Measurements from ENCODE around the gene ZNF569.
"Not testable (repeated sequence)": the region's sequence is repeated elsewhere in the genome, so short reads cannot be mapped to it uniquely, and the experiment has no call there.

ZNF569 gene

DNA sequence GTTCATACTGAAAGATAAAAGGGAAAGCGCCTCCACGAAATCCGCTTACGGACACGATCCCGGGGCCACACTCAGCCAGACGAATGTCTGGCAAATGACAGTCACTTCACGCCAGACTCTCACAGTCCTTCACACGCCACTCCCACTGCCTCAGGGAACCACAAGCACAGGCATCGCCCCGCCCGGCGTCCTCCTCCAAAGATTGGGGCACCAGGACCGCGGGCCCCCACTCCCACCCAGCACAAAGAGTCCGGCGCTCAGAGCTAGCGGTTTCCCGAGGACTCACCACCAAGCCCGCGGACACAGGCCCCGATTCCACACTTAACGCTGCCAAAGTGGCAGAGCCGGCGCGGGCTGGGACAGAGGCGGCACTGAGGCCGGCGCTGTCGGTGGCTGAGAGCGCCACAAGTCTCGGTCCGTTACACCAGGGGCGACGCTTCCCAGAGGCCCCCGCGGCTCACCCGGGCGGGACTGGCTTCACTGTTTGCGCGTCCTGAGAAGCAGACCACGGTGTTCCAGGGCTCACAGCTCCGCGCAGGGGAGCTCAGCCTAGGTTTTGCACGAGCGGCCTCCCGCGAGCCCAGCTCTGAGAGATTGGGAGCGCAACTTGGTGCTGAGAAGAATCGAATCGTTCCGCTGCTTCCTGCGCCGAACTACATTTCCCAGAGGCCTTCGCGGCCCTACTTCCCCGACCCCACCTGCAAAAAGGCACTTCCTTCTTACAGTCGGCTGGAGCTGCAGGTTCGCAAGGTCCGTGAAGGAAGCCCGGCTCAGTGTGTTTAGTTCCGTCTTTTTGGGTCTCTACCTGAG, at the start of gene ZNF569:
ZNF569 (minus strand) TSS at position 647 of the 810 bp plus-strand sequence. CDS start 22,523 bp downstream, outside the sequence.
- DNase-seq: peak; percentile 83

DNA sequence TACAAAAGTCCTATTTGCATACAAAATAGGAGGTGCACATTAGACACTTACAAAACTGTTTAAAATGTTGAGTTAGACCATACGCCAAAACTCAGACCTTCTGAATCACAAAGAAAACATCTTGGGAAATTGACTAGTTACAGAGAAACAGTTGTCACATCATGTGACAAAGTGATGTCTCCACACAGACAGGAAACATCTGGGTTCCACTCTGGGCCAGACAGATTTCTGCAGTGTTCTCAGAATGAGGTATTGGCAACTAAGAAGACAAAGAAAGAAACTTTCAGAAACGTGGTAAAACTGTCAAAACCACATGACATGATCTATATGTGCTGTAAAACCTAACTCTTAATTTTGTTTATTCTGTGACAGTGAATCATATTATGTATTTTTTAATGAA, 46.2 kb upstream of the ZNF569 start:
- no peak for DNase-seq

- no peak for DNase-seq
Observed at GRCh38 chr19:37511821-37512220, 44.6 kb upstream of the ZNF569 start.

- no peak for DNase-seq
Observed at GRCh38 chr19:37511186-37511585, 43.9 kb upstream of the ZNF569 start.

DNA sequence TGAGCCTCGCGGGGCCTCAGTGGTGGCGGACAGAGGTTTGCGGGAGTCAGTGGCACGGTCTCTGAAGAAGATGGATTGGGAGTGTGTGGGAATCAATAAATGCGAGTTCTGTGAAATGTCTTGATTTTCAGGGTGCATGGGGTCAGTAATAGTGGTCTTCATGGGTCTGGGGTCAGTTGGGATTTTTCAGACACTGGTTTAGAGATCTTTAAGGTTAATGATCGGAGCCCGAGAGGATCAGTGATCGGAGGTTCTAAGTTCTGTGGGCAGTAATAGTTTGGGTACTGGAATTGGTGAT, 39.9 kb upstream of the ZNF569 start:
- no peak for DNase-seq

- DNase-seq: peak; percentile 72
Observed at GRCh38 chr19:37506387-37507166, 39.3 kb upstream of the ZNF569 start, which contains the start of gene ZNF793. Gene ZNF793, plus strand, starts transcription at chr19:37506939. Its CDS starts 16,501 bp downstream, at chr19:37523440.

GRCh38 chr19:37505958-37506386, 38.7 kb upstream of the ZNF569 start:
- no peak for DNase-seq

GRCh38 chr19:37492213-37492612, 25.0 kb upstream of the ZNF569 start:
- no peak for DNase-seq

DNA sequence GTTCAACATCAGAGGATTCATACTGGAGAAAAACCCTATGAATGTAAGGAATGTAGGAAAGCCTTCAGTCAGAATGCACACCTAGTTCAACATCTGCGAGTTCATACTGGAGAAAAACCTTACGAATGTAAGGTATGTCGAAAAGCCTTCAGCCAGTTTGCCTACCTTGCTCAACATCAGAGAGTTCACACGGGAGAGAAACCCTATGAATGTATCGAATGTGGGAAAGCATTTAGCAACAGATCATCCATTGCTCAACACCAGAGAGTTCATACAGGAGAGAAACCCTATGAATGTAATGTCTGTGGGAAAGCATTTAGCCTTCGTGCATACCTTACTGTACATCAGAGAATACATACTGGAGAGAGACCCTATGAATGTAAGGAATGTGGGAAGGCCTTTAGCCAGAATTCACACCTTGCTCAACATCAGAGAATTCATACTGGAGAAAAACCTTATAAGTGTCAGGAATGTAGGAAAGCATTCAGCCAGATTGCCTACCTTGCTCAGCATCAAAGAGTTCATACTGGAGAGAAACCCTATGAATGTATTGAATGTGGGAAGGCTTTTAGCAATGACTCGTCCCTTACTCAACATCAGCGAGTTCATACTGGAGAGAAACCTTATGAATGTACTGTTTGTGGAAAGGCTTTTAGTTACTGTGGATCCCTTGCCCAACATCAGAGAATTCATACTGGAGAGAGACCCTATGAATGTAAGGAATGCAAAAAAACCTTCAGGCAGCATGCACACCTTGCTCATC, 17.3 kb upstream of the ZNF569 start:
- DNase-seq: no peak

DNA sequence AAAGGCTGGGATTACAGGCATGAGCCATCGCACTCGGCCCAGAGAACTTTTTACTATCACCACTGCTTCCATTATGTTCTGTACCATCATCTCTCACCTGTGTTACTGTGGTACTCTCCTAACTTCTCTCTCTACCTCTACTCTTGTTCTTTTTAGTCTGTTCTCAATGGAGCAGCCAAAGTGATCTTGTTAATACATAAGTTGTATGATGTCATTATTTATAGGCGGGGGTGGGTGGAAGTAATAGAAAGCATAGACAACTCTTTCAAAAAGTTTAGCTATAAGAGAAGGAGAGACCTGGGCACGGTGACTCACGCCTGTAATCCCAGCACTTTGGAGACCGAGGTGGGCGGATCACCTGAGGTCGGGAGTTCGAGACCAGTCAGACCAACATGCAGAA, 4.9 kb upstream of the ZNF569 start:
- DNase-seq: no peak

DNA sequence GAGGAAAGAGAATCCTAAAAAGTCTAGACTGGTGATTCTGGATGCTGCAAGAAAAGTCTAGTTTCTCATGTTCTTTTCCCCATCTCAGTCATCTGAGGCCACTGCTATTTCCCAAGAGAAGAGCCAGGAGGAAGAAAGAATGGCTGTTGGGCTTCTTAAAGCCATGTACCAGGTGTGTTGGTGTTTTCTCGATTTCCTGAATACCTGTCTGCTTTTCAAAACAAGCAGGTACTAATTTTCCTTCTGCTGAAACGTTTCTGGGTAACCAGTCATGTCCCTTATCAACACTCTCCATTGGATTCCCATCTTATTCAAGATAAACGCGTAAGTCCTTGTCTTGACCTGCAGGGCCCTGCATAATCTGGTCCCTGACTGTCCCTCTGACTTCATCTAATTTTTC, 3.0 kb upstream of the ZNF569 start:
- no peak for DNase-seq

DNA sequence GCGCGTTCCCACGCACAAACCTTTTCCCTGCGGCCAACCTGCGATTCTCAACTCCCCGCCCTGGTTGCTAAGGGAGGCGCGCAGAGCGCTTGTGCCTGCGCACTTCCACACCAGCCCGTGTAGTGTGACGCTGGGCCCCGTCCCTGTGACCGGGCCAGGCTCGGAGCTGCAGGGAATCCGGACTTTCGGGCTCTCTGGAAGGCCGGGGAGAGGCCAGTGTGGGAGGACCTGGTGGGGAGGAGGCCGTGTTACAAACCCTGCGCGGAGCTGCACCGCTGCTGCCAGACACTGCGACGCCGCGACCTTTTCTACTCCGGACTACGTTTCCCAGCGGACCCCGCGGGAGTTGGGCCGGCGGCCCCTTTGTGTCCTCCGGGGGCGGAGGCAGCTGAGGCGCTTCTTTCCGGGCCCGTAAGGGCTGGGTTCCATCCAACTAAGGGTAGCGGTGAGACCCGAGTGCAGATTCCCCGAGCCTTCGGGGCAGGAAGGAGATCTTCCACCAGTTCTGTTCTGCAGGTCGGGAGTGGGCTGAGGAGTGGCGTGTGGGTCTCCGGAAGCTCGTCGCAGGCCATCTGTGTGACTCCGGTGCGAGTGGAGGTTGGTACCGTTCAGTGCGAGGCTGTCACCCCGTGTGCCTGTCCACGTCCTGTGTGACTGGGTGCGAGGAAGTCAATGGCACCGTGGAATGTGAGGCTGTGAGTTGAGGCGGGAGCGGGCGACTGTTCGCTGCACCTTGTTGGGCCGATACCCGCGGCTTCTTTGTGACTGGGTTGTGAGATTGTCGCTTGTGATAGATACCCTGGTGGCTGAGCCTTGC, 1.9 kb upstream of the ZNF569 start, which contains the start of gene ZNF570:
ZNF570 (plus strand) TSS at position 396 of the 817 bp plus-strand sequence. CDS start 999 bp downstream, outside the sequence.
- peak; percentile 80 for DNase-seq

DNA sequence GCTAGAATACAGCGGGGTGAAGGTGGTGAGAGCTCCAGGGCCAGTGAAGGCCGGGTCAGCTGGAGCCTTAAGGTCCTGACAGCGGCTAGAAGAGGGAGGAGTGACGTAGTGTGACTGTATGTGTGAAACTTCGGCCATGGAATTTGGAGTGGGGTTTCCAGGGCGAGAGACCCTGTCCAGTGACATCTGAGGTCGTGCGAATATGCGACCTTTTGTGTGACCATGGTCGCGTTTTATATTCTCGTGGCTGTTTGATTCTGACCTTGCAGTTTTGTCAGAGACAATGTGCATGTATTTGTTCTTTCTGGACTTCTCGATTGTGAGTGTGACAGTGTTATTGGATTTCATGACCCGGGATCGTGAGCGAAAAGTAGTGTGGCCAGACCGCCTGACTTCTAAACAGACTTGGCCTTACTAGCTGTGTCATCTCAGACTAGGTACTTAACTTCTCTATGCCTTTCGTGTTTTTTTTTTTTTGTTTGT, 405 bp upstream of the ZNF569 start:
- no peak for DNase-seq

- DNase-seq: no peak
Observed at GRCh38 chr19:37466277-37466797, 907 bp downstream of the ZNF569 start.

DNA sequence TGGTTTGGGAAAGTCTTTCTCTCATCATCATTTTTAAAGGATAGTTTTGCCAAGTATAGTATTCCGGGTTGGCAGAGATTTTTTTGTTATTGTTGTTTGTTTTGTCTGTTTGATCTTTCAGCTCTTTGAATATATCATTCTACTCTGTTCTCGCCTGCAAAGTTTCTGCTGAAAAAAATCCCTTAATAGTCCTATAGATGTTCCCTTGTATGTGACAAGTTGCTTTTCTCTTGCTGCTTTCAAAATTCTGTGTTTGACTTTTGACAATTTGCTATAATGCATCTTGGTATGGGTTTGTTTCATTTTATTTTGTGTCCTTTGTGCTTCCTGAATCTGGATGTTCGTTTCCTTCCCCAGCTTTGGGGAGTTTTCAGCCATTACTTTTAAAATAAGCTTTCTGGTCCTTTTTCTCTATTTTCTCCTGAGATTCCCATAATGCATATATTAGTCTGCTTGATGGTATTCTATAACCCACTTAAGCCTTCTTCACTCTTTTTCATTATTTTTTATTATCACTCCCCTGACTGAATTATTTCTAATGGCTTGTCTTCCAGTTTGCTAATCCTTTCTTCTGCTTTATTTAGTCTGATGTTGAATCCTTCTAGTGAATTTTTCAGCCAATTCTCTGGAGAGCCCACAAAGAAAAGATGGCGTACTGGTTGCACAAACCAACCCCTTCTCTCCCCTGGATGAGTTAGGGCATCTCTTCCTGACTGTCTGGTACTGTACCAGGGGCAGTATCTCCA, 14.6 kb downstream of the ZNF569 start:
- no peak for DNase-seq

- DNase-seq: no peak
Observed at GRCh38 chr19:37413313-37414084, 53.7 kb downstream of the ZNF569 start.

DNA sequence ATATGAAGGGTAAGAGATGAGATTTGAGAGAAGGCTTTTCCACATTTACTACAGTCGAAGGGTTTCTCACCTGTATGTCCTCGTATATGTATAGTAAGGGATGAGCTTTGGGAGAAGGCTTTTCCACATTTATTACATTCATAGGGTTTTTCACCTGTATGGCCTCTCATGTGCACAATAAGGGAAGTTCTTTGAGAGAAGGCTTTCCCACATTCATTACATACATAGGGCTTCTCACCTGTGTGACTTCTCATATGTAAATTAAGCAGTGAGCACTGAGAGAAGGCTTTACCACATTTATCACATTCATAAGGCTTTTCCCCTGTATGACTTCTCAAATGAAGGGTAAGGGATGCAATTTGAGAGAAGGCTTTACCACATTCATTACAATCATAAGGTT, 54.5 kb downstream of the ZNF569 start:
- no peak for DNase-seq

DNA sequence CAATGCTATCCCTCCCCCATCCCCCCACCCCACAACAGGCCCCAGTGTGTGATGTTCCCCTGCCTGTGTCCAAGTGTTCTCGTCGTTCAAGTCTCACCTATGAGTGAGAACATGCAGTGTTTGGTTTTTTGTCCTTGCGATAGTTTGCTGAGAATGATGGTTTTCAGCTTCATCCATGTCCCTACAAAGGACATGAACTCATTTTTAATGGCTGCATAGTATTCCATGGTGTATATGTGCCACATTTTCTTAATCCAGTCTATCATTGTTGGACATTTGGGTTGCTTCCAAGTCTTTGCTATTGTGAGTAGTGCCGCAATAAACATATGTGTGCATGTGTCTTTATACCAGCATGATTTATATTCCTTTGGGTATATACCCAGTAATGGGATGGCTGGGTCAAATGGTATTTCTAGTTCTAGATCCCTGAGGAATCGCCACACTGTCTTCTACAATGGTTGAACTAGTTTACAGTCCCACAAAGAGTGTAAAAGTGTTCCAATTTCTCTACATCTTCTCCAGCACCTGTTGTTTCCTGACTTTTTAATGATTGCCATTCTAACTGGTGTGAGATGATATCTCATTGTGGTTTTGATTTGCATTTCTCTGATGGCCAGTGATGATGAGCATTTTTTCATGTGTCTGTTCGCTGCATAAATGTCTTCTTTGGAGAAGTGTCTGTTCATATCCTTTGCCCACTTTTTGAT, 61.0 kb downstream of the ZNF569 start:
- DNase-seq: not testable (repeated sequence)

DNA sequence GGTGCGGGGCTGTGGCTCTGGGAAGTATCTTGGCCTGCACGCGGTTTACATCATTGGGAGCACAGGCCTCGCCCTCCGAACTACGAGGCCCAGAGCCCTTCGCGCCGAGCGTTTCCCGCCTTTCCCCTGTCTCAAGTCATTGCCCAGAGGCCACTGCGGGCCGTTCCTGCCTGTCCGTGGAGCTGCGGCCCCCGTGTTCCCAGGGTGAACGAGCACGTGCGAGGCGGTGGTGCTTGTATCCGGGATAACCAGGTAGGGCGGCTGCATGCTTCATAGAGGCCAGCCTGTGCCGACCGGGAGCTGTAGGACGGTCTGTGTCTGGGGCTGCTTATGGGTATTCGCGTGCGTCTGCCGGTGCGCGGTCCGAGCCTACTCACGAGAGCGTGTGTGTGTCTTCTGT, 63.8 kb downstream of the ZNF569 start:
- DNase-seq: no peak

GRCh38 chr19:37401078-37401477, 66.2 kb downstream of the ZNF569 start:
- no peak for DNase-seq

Measured in activated T-cell treated with anti-CD3 and anti-CD28 coated beads for 4 hours (primary cell).